ENCODE measurements around the gene CISTR. TPM values are rescaled to one million over a fixed set of nuclear protein-coding genes. Genes with fewer than 3 reads are reported as not detected.

CISTR gene
- total and polyA plus RNA-seq, 2 experiments from 2014 or later = not detected

GRCh38 chr12:53768976-53769375 is 17.2 kb upstream of the CISTR start:
- TF ChIP-seq POLR2AphosphoS5 (IDR thresholded peaks at IDR 0.05; ENCODE audit: low read depth) (no peak), EZH2 (IDR thresholded peaks at IDR 0.05; ENCODE audit: low read depth, unreplicated experiment) (no peak), NANOG (IDR thresholded peaks at IDR 0.05; ENCODE audit: borderline replicate concordance) (no peak), EZH2phosphoT487 (IDR thresholded peaks at IDR 0.05; ENCODE audit: unreplicated experiment) (no peak), ETS1 (IDR thresholded peaks at IDR 0.05) (no peak), REST (IDR thresholded peaks at IDR 0.05; ENCODE audit: unreplicated experiment) (no peak), STAT1 (IDR thresholded peaks at IDR 0.05; ENCODE audit: unreplicated experiment) (no peak), CTCF (conservative IDR thresholded peaks at IDR 0.05; ENCODE audit: low read depth in 2 of 2) (no peak), ZNF114 (CRISPR knock-in tag; IDR thresholded peaks at IDR 0.05) (no peak), CREB1 (CRISPR knock-in tag; IDR thresholded peaks at IDR 0.05; ENCODE audit: low read depth) (no peak), ZNF462 (CRISPR knock-in tag; IDR thresholded peaks at IDR 0.05) (no peak)
- Histone ChIP-seq H3K4me2 (no peak overlapping the region), H3K79me2 (replicated peaks; ENCODE audit: insufficient read depth) (no peaks in the 10 kb centered on the region), H3K4me3 (no peak overlapping the region), H2AFZ (no peak overlapping the region), H3F3A (replicated peaks; ENCODE audit: low read depth) (no peaks in the 10 kb centered on the region), H3K36me3 (ENCODE audit: insufficient read depth) (no peaks in the 10 kb centered on the region), H3K27ac (ENCODE audit: low read depth) (no peak overlapping the region), H4K20me1 (replicated peaks; ENCODE audit: insufficient read depth) (no peaks in the 10 kb centered on the region; the same call in 1 of the 2 replicates), H3K27me3 (ENCODE audit: insufficient read depth) (peaks cover 61% of the 10 kb centered on the region), H3K4me1 (ENCODE audit: insufficient read depth) (no peaks in the 10 kb centered on the region), H3K9me2 (ENCODE audit: insufficient read depth) (no peaks in the 10 kb centered on the region)
- Mint-ChIP-seq H3K27ac (no peak overlapping the region), H3K4me3 (no peak overlapping the region), H3K4me1 (no peaks in the 10 kb centered on the region), H3K36me3 (ENCODE audit: low read depth) (no peaks in the 10 kb centered on the region), H3K9me3 (no peaks in the 10 kb centered on the region), H3K27me3 (ENCODE audit: insufficient read depth, low read depth, poor library complexity) (peaks cover 16% of the 10 kb centered on the region)
- DNase-seq (ENCODE audit: low spot score) = no peak
- no peak for ATAC-seq

Measured in GM23338 (cell line).